Muscle layer of duodenum (tissue), 2 donors: ENCODE measurements around the gene BACH2.
"Not testable (repeated sequence)": the region's sequence is repeated elsewhere in the genome, so short reads cannot be mapped to it uniquely, and the experiment has no call there.

ENCODE experiments used
- H3K27ac ChIP-seq: one replicate; pipeline ENCODE4 v1.7.0; 2013; ENCODE audit warnings: mild to moderate bottlenecking, low read length
- H3K27me3 ChIP-seq: one replicate; pipeline ENCODE4 v1.7.0; 2013; ENCODE audit warnings: low read depth, mild to moderate bottlenecking, control low read depth, low read length
- H3K36me3 ChIP-seq, 2 donors: one replicate each; pipeline ENCODE4 v1.7.0; 2013; ENCODE audit warnings: low read length in 2 of 2, control low read depth in 1 of 2, mild to moderate bottlenecking in 1 of 2; ENCODE audit not compliant: insufficient read depth in 2 of 2, control insufficient read depth in 1 of 2
- H3K4me1 ChIP-seq, 2 donors: one replicate each; pipeline ENCODE4 v1.7.0; 2013; ENCODE audit warnings: low read length in 2 of 2, mild to moderate bottlenecking in 2 of 2, control low read depth in 1 of 2, moderate library complexity in 1 of 2; ENCODE audit not compliant: insufficient read depth in 2 of 2, control insufficient read depth in 1 of 2
- H3K4me3 ChIP-seq, 2 donors: one replicate each; pipeline ENCODE4 v1.7.0; 2013; ENCODE audit warnings: low read length in 2 of 2, low read depth in 1 of 2, mild to moderate bottlenecking in 1 of 2
- H3K9me3 ChIP-seq, 2 donors: one replicate each; pipeline ENCODE4 v1.7.0; 2013; ENCODE audit warnings: low read length in 2 of 2, control low read depth in 1 of 2, mild to moderate bottlenecking in 1 of 2; ENCODE audit not compliant: control insufficient read depth in 1 of 2
- donor health status: healthy.

Gene BACH2

GRCh38 chr6:90126181-90126580 lies 170.5 kb downstream of the BACH2 start:
- Histone ChIP-seq H3K9me3 (no peaks in the 10 kb centered on the region), H3K27ac (no peak overlapping the region), H3K4me3 (no peak overlapping the region), H3K36me3 (no peaks in the 10 kb centered on the region), H3K27me3 (no peaks in the 10 kb centered on the region), H3K4me1 (peaks cover 0 to 5% of the 10 kb centered on the region in 2 donors)

- Histone ChIP-seq H3K27ac (no peak overlapping the region), H3K27me3 (no peaks in the 10 kb centered on the region), H3K4me1 (peaks cover 0 to 5% of the 10 kb centered on the region in 2 donors), H3K9me3 (no peaks in the 10 kb centered on the region), H3K4me3 (no peak overlapping the region), H3K36me3 (no peaks in the 10 kb centered on the region)
Measured at GRCh38 chr6:90124874-90125510, 171.7 kb downstream of the BACH2 start.

GRCh38 chr6:90123831-90124230 lies 172.8 kb downstream of the BACH2 start:
- Histone ChIP-seq H3K27me3 (no peaks in the 10 kb centered on the region), H3K4me1 (peaks cover 0 to 5% of the 10 kb centered on the region in 2 donors), H3K9me3 (no peaks in the 10 kb centered on the region), H3K36me3 (no peaks in the 10 kb centered on the region), H3K27ac (no peak overlapping the region), H3K4me3 (no peak overlapping the region)

- Histone ChIP-seq H3K36me3 (no peaks in the 10 kb centered on the region), H3K4me3 (no peak overlapping the region), H3K4me1 (peaks cover 0 to 5% of the 10 kb centered on the region in 2 donors), H3K9me3 (no peaks in the 10 kb centered on the region), H3K27me3 (no peaks in the 10 kb centered on the region), H3K27ac (no peak overlapping the region)
Measured at GRCh38 chr6:90121982-90122381, 174.7 kb downstream of the BACH2 start.

GRCh38 chr6:90120327-90120726 lies 176.3 kb downstream of the BACH2 start:
- H3K27me3 ChIP-seq: no peaks in the 10 kb centered on the region
- no peaks in the 10 kb centered on the region for H3K36me3 ChIP-seq
- H3K4me3 ChIP-seq: no peak overlapping the region
- no peaks in the 10 kb centered on the region for H3K9me3 ChIP-seq
- H3K27ac ChIP-seq: no peak overlapping the region
- peaks cover 0 to 5% of the 10 kb centered on the region in 2 donors for H3K4me1 ChIP-seq

- peaks cover 0 to under 1% of the 10 kb centered on the region in 2 donors for H3K9me3 ChIP-seq
- peaks cover 0 to 5% of the 10 kb centered on the region in 2 donors for H3K4me1 ChIP-seq
- H3K36me3 ChIP-seq: no peaks in the 10 kb centered on the region
Measured at GRCh38 chr6:90119618-90120017, 177.0 kb downstream of the BACH2 start.

GRCh38 chr6:90118581-90118980 lies 178.1 kb downstream of the BACH2 start:
- Histone ChIP-seq H3K4me1 (no peaks in the 10 kb centered on the region), H3K27me3 (no peaks in the 10 kb centered on the region), H3K9me3 (peaks cover 0 to 8% of the 10 kb centered on the region in 2 donors), H3K27ac (no peak overlapping the region), H3K36me3 (no peaks in the 10 kb centered on the region), H3K4me3 (no peak overlapping the region)

More at GRCh38 chr6:90119618-90120017, 177.0 kb downstream of the BACH2 start:
- Histone ChIP-seq H3K27ac (no peak overlapping the region), H3K4me3 (no peak overlapping the region), H3K27me3 (no peaks in the 10 kb centered on the region)

- Histone ChIP-seq H3K9me3 (peaks cover 0 to 12% of the 10 kb centered on the region in 2 donors), H3K36me3 (no peaks in the 10 kb centered on the region), H3K4me1 (no peaks in the 10 kb centered on the region), H3K27ac (no peak overlapping the region), H3K4me3 (no peak overlapping the region), H3K27me3 (no peaks in the 10 kb centered on the region)
Measured at GRCh38 chr6:90118069-90118468, 178.6 kb downstream of the BACH2 start.

- peaks cover 0 to 17% of the 10 kb centered on the region in 2 donors for H3K9me3 ChIP-seq
- not testable (repeated sequence) for H3K4me1 ChIP-seq, H3K27me3 ChIP-seq, H3K4me3 ChIP-seq, H3K36me3 ChIP-seq, H3K27ac ChIP-seq
Measured at GRCh38 chr6:90116126-90116525, 180.5 kb downstream of the BACH2 start.

GRCh38 chr6:90113389-90113788 lies 183.3 kb downstream of the BACH2 start:
- H3K4me1 ChIP-seq: no peaks in the 10 kb centered on the region

GRCh38 chr6:90111387-90111786 lies 185.3 kb downstream of the BACH2 start:
- Histone ChIP-seq H3K9me3 (peaks cover 0 to 17% of the 10 kb centered on the region in 2 donors), H3K4me1 (no peaks in the 10 kb centered on the region), H3K27ac (no peak overlapping the region), H3K27me3 (no peaks in the 10 kb centered on the region), H3K4me3 (no peak overlapping the region), H3K36me3 (no peaks in the 10 kb centered on the region)

More at GRCh38 chr6:90113389-90113788, 183.3 kb downstream of the BACH2 start:
- H3K9me3 ChIP-seq: peaks cover 0 to 17% of the 10 kb centered on the region in 2 donors
- H3K27me3 ChIP-seq: no peaks in the 10 kb centered on the region
- H3K36me3 ChIP-seq: no peaks in the 10 kb centered on the region
- no peak overlapping the region for H3K4me3 ChIP-seq
- no peak overlapping the region for H3K27ac ChIP-seq

- no peak overlapping the region for H3K27ac ChIP-seq
- H3K4me3 ChIP-seq: no peak overlapping the region
- H3K27me3 ChIP-seq: no peaks in the 10 kb centered on the region
- H3K4me1 ChIP-seq: no peaks in the 10 kb centered on the region
- H3K9me3 ChIP-seq: peaks cover 0 to 17% of the 10 kb centered on the region in 2 donors
- H3K36me3 ChIP-seq: no peaks in the 10 kb centered on the region
Measured at GRCh38 chr6:90110971-90111370, 185.7 kb downstream of the BACH2 start.
